COR-L47 (cell line): ENCODE measurements around the gene SPR.

Experiments
- DNase-seq: peaks from one replicate; lab custom pipeline; 2025; lab: John Stamatoyannopoulos, UW

SPR gene

GRCh38 chr2:72887032-72887739 lies at the start of gene SPR:
Gene SPR, plus strand, starts transcription at chr2:72887408. Its CDS starts 25 bp downstream, at chr2:72887433.
- DNase-seq: peak; percentile 80

- DNase-seq: no peak
Measured at GRCh38 chr2:72840066-72840465, 47.1 kb upstream of the SPR start.

DNA sequence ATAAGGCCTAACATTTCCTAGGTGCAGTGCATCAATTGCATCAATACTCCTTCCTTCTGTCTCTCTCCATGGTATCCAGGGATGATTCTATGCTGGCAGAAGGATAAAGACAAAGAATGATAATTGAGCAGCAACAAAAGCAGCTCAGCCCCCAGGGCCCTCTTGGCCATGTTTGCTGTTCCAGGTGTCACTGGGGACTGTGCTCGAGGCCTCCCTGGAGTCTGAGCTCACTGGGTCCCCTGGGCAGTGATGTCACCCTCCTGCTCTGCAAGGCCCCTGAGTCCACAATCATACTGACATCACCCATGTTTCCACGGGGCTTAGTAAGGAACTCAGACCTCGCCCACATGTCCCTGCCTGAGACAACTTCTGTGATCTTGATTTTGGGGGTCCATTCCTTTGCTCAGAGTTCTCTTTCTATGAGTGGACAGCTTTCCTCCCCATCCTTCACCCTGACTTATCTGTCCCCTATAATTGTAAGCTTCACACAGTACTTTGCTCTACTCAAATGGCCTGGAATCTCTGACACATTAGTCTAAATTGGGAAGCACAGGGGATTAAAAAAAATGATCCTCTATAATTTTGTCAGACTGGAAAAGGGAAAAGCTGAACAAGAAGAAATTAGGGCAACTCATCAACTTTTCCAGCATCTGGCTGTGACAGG lies 45.6 kb upstream of the SPR start:
- peak; percentile 32 for DNase-seq

DNA sequence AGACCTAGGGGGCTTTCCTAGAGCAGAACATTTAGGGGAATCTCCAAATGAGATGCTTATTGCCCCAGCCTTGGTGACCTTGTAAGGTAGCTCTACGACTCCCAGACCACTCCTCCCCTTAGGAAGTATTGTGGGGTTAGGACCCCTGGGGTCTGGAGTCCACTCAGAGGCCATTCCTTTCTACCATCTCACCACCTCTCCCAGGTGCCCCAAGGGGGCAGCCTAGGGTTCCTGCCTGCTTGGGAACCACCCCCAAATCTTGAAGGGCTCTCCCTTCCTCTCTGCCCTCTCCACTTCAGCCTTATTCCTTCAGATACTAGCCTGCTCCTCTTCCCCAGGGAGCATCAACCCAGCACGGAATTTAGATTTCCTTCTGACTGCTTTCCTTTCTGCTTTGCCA lies 43.9 kb upstream of the SPR start:
- DNase-seq: no peak

GRCh38 chr2:72846171-72847095 lies 40.8 kb upstream of the SPR start:
- no peak for DNase-seq

- DNase-seq: no peak
Measured at GRCh38 chr2:72847534-72848315, 39.5 kb upstream of the SPR start.

DNA sequence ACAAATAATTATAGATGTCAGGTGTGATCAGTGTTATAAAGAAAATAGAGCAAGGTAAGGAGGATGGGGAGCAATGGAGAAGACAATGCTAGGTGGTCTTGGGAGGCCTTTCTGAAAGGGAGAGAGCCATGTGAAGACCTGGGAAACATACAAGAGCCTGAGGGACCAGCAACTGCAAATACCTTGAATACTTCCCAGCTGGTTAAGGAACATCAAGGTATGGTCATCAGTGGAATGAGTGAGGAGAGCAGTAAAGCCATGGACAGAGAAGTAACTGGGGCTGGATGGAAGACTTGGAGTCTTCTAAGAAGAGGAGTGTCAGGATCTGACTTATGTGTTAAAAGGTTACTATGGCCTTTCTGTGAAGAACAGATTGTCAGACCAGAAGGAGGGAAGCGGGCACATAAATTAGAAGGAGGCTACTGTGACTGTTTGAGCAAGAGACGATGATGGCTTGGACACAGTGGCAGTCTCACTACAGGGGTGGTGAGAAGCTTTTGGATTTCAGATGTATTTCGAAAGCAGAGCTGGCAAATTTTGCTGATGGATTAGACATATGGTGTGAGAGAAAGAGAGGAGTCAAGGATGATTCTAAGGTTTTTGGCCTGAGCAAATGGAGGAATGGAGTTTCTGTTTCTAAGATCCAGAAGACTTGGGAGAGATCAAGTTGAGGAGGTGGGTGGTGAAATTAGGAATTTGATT lies 38.6 kb upstream of the SPR start:
- DNase-seq: no peak

DNA sequence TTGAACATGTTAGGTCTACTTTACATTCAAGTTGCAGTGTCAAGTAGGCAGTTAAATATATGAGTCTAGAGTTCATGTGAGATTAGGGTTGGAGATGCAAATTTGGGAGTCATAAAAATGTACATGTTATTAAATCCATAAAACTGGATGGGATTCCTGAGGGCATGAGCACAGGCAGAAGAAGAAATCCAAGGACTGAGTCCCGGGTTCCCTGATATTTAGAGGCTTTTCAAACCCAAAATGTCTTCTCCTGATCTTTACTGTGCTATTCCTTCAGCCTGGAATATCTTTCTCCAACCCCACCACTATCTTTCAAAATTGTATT lies 38.1 kb upstream of the SPR start:
- no peak for DNase-seq

DNA sequence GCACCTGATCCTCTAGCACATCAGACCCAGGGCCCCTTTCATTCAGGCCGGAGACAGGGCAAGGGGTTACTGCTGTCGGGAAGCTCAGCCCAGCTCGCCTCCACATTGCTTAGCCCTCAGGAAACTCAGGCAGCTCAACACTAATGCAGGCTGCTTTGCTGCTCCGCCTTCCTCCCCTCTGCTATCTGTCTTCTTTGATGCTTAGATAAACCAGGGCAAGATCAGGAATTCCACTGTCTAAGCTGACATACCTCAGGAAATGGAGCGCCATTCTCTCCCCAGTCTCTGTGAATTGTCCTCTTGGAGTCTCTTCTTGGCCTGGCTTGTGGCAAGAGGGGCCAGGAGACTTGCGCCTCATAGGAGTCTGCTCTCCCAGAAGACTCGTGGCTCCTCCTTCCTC lies 35.9 kb upstream of the SPR start:
- no peak for DNase-seq

- DNase-seq: peak; percentile 81
Measured at GRCh38 chr2:72859831-72860262, 27.4 kb upstream of the SPR start.

- peak; percentile 86 for DNase-seq
Measured at GRCh38 chr2:72862239-72862988, 24.8 kb upstream of the SPR start.

GRCh38 chr2:72863046-72863445 lies 24.2 kb upstream of the SPR start:
- DNase-seq: no peak

DNA sequence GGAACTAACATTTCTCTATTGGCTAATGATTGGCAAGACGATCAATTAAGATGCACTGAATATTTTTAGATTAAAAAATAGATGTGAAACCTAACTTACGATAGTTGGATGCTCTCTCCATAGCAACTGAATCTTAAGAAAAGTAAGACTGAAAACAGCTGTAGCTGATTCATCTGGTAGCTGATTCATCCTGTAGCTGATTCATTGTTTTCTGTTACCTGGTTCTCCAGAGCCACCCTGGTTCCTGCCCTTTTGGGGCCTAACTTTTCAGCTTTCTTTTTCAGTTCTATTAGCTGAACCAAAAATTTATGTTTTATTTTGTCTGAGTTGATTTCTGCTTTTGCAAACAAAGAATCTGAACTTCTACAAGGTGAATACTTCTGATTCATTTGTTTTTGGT lies 22.7 kb upstream of the SPR start:
- DNase-seq: no peak

- no peak for DNase-seq
Measured at GRCh38 chr2:72871060-72871459, 16.1 kb upstream of the SPR start.

GRCh38 chr2:72871880-72872279 lies 15.3 kb upstream of the SPR start:
- DNase-seq: no peak

- DNase-seq: no peak
Measured at GRCh38 chr2:72883356-72883962, 3.7 kb upstream of the SPR start.

DNA sequence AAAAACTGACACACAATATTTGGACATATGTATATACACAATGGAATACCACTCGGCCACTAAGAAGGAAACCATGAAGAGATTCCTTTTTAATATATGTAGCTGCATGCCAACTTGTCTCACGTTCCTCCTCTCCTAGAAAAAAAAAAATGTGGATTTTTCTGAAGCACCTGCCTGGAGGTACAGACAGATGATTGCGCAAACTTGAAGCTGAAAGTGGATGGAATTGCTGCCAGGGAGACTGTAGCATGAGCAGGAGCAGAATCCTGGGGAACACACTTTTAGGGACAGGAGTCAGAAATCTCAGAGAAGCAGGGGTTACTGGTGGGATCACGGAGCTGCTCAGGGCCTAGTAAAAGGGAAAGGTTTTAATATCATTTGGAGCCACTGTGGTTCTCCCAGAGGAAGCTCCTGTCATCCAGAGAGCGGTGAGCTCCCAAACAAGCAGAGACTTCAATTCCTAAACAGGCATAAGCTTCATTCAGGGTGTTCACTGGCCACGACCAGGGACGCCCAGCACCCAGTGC lies 640 bp upstream of the SPR start:
- no peak for DNase-seq

DNA sequence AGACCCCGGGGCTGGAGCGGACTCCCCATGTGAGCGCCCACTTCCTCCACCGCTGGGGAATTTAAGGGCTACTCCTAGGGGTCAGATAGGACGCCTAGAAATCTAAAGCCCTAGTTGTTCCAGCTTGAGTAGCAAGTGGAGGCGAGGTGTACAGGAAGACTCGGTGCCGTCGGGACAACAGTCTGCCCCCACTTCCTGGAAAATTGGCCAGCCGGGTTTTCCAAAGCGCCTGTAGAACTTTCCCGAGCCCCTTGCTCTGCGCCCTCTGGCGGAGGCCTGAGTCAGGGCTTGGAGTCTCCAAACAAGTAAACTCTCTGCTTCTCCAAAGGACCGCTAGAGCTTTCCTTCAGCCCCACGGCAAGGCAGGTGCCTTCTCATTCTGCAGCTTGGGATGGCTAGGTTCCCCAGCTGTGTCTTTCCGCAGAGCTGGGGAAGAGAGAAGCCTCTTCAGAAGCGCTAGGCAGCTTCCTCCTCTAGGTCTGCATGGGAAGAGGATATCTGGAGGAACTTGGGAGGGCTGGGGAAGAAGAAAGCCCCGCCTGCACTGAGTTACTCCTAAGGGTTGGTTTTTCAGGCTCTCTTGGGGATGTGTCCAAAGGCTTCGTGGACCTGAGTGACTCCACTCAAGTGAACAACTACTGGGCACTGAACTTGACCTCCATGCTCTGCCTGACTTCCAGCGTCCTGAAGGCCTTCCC lies 681 bp downstream of the SPR start:
- DNase-seq: peak; percentile 82

DNA sequence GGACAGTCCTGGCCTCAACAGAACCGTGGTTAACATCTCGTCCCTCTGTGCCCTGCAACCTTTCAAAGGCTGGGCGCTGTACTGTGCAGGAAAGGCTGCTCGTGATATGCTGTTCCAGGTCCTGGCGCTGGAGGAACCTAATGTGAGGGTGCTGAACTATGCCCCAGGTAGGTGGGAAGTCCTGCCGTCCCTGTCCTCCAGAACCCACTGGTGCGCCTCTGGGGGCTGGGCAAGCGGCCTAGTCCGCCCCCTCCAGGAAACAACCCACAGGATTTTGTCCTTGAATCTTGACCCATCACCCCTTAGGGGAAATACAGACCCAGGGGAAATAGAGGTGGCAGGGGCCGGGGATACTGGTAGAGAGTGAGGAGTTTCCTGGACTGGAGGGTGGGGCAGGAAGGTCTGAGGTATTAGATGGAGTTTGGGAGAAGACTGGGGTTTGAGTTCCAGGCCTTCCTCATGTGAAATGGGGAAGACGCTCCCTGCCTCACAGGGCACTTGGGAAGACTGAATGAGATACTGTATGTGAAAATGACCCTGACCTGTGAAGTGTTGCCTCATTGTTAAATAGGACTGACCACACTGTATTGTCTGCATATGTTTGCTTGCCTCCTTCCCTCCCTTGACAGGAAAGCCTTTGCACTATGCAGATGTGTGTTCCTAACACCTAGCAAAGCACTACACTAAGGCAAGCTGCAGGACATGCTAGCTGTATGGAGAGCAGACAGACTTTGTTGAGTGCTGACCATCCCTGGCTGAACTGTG lies 1.4 kb downstream of the SPR start:
- no peak for DNase-seq
